Measurements from ENCODE around the gene CD44.

DNA sequence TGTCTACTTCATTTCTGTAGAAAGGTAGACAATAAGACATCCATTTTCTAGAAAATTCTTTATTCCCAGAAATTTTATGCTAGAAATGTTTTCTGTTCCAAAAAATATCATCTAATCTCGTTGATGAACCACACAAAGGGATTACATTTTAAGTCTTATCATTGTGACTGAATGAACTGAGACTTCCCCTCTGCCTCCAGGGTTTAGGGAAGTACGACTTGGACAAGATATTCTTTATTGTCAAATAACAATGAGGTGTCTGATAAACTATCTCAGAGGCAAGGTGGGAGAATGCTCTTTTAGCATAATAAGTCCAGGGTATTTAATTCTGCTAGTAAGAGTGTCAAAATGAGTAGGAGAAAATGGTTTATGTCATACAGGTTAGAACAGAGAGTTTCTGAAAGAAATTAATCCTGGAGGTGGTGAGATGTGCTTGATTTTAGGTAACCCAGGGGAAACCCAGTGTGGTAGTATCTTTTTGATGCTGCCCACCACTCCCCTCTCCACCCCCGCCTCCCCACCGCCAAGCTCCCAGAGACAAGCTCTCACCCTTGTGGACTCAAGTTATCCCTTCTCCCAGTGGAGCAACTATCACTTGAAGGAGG, 100.6 kb downstream of the CD44 start:
- TF ChIP-seq, protein P1, sequence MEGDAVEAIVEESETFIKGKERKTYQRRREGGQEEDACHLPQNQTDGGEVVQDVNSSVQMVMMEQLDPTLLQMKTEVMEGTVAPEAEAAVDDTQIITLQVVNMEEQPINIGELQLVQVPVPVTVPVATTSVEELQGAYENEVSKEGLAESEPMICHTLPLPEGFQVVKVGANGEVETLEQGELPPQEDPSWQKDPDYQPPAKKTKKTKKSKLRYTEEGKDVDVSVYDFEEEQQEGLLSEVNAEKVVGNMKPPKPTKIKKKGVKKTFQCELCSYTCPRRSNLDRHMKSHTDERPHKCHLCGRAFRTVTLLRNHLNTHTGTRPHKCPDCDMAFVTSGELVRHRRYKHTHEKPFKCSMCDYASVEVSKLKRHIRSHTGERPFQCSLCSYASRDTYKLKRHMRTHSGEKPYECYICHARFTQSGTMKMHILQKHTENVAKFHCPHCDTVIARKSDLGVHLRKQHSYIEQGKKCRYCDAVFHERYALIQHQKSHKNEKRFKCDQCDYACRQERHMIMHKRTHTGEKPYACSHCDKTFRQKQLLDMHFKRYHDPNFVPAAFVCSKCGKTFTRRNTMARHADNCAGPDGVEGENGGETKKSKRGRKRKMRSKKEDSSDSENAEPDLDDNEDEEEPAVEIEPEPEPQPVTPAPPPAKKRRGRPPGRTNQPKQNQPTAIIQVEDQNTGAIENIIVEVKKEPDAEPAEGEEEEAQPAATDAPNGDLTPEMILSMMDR (IDR thresholded peaks at IDR 0.05): no peak
- TF ChIP-seq POLR2AphosphoS5 (IDR thresholded peaks at IDR 0.05): no peak
- no peak for TF ChIP-seq POLR2A (IDR thresholded peaks at IDR 0.05)
